GM21529 (cell line): Measurements from ENCODE around the gene ENOX2.
"Not testable (repeated sequence)": the region's sequence is repeated elsewhere in the genome, so short reads cannot be mapped to it uniquely, and the experiment has no call there.

Experiments used
- ATAC-seq: cut with Tn5 transposase; IDR thresholded peaks from one replicate; pipeline ENCODE4 v1.9.1; 2021; ENCODE audit not compliant: unreplicated experiment

The ENOX2 gene

DNA sequence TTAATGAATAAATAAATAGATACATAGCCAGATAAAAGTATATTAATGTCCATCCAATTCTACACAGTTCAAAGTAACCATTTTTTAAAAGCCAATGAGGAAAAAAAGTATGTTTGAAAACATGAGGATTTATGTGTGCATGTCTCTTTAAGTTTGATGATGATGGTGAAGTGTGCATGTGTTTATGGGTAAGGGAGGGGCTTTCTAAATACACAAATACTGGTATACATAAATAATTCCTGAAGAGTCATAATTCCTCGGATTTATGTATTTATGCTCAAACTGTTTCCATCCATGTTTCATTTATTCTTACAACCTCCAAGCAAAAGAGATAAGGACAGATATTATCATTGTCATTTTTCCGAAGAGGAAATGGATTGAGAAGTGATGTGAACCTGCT, 75.4 kb downstream of the ENOX2 start:
- ATAC-seq: no peak

DNA sequence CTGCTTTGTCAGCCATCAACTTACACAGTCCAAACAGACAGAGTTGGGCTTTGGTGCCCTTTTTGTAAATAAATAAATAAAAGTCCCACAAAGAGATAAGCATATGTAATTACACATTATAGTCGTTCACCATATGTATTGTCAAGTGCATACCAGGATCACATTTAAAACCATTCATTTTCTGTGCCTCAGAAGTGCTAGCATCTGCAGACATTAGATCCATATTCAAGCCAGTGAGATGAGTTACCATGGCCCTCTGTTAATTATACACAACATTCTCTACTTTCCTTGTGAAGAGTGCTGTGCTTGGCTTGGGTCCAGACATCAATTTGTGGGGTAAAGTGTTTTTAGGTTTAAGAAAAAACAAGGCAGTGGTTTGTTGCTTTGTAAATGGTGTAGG, 76.8 kb downstream of the ENOX2 start:
- no peak for ATAC-seq

DNA sequence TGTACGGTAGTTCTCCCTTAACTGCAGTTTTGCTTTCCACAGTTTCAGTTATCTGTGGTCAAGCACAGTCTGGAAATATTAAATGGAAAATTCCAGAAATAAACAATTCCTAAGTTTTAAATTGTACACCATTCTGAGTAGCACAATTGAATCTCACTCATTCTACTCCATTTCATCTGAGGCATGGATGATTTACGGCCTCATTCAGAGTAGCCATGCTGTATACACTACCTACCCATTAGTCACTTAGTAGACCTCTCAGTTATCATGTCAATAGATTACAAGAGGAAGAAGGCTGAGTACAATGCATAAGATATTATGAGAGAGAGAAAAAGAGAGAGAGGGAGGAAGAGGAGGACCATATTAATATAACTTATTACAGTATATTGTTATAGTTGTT, 77.5 kb downstream of the ENOX2 start:
- no peak for ATAC-seq

DNA sequence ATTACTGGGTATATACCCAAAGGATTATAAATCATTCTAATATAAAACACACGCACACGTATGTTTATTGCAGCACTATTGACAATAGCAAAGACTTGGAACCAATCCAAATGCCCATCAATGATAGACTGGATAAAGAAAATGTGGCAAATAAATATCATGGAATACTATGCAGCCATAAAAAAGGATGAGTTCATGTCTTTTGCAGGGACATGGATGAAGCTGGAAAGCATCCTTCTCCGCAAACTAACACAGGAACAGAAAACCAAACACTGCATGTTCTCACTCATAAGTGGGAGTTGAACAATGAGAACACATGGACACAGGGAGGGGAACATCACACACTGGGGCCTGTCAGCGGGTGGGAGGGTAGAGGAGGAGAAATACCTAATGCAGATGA, 83.6 kb downstream of the ENOX2 start:
- not testable (repeated sequence) for ATAC-seq

DNA sequence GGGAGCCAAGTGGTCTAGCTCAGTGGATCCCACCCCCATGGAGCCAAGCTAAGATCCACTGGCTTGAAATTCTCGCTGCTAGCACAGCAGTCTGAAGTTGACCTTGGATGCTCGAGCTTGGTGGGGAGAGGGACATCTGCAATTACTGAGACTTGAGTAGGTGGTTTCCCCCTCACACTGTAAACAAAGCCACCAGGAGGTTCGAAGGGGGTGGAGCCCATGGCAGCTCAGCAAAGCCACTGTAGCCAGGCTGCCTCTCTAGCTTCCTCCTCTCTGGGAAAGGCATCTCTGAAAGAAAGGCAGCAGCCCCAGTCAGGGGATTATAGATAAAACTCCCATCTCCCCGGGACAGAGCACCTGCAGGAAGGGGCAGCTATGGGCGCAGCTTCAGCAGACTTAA, 89.1 kb downstream of the ENOX2 start:
- not testable (repeated sequence) for ATAC-seq

DNA sequence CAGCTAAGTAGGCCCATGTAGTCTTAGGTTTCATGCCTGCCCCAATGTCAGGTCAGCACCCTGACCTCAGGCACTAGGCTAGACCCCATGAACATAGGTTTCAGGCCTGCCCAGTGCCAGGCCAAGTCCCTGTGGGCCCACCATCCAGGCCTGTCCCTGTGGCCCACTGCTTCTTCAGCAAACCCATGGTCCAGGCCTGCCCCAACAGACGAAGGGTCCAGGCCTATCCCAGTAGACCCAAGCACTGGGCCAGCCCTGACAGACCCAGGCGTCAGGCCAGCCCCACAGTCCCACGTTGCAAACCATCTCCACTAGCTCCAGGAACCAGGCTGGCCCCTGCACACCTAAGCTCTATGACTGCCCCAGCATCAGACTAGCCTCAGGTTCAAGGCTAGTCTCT, 92.4 kb downstream of the ENOX2 start:
- no peak for ATAC-seq

DNA sequence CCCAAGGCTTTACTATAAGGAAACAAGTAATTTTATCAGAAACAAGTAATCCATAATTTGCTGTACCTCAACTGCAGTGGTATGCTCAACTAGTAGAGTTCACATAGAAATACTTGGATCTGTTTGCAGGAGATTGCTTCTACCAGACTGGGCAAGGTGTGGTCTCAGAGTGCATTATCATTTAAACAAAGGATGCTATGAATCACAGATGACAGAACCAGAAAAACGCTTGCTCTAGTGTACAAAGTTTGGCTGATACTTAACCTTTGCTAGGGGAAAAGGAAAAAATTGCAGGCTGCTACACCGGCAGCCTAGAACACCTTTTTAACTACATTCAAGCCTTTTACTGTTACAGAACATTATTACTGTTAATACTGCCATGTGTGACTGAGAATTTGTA, 97.1 kb downstream of the ENOX2 start:
- no peak for ATAC-seq

DNA sequence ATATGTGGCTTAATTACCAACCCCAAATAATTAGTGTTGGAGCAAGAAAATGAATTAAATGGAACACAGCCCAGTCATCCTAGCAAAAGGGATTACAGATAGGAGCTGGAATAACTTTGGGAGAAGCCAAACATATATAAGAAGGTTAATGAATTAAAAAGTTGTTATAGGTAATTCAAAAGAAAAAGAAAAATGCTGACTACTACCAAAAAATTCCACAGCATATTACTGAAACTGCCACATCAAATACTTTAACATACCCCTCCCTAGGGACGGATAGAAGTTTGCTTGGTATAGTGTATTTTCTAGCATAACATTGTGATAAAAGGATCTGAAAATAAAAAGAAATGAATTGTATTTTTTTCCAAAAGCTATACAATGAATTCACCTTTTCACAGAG, 99.5 kb downstream of the ENOX2 start:
- no peak for ATAC-seq

DNA sequence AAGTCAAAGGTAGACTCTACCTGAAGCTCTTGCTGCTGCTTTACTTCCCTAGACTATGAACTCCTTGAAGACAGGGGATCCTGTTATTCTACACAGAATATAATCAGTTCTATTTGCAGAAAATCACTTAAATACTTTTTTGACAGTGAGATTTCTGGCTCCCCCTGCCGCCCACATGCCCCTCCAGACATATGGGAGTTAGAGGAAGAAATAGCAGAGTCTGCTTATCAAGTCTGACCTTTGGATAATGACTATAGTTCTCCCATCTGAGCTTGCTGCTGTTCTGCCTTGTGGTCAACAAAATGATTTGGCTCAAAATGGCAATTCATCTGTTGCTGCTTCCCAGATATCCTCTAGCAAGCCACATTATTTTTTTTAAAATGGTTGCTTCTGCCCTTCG, 101.1 kb downstream of the ENOX2 start:
- no peak for ATAC-seq

DNA sequence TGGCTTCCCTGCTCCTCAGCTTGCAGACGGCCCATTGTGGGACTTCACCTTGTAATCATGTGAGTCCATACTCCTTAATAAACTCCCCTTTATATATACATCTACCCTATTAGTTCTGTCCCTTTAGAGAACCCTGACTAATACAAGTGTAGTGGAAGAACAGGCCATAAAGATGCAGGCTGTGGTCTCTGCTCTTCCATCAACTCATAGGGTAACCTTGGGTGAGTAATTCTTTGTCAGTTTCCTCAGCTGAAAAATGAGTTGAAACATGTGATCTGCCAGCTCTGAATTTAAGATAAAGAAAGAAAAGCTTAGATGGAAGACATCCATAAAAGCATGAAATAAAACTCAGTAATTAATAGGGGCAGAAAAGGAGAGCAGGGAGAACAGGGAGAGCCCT, 103.6 kb downstream of the ENOX2 start:
- ATAC-seq: no peak

DNA sequence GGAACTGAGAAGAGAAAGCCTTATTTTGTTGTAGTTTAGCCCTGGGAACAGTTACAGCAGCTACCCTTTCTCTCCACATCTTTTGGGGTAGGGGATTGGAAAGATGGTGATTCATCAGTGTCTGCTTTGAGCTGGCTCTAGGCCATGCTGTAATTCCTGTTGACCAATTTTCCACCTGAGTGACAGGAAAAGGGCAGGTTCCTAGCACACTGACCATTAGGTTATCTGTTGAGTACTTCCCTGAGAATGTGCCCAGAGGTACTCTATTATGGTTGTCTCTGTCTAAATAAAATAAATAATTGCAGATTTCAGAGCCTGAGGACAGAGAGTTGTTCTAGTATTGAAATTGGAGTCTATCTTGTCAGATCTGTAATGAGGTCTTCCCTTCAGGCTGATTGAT, 109.0 kb downstream of the ENOX2 start:
- ATAC-seq: no peak

DNA sequence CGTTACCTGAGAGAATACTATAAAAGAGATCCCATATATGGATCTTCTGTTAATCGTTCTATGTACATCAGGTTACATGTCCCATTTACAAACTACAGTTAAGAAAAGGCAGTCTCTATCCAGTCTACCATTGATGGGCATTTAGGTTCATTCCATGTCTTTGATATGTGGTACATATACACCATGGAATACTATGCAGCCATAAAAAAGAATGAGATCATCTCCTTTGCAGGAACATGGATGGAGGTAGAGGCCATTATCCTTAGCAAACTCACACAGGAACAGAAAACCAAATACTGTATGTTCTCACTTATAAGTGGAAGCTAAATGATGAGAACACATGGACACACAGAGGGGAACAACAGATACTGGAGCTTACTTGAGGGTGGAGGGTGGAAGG, 111.1 kb downstream of the ENOX2 start:
- not testable (repeated sequence) for ATAC-seq

DNA sequence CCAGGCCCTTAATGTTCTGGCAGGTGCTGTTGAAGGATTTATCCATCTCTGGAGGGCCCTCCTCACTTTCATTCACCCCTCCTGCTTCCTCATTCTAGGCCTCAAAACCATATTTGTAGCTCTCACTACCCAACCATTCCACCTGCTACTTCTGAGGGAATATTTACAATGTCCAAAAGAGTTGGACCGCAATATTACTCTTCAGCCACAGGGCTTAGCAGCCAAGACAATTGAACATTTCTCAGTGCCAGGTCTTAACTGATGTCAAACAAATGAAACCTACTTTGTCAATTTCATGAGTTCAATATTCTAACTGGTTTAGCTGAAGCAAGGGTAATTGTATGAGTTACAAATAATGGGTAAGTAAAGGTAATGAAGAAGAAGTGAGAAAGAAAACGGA, 113.2 kb downstream of the ENOX2 start:
- no peak for ATAC-seq

DNA sequence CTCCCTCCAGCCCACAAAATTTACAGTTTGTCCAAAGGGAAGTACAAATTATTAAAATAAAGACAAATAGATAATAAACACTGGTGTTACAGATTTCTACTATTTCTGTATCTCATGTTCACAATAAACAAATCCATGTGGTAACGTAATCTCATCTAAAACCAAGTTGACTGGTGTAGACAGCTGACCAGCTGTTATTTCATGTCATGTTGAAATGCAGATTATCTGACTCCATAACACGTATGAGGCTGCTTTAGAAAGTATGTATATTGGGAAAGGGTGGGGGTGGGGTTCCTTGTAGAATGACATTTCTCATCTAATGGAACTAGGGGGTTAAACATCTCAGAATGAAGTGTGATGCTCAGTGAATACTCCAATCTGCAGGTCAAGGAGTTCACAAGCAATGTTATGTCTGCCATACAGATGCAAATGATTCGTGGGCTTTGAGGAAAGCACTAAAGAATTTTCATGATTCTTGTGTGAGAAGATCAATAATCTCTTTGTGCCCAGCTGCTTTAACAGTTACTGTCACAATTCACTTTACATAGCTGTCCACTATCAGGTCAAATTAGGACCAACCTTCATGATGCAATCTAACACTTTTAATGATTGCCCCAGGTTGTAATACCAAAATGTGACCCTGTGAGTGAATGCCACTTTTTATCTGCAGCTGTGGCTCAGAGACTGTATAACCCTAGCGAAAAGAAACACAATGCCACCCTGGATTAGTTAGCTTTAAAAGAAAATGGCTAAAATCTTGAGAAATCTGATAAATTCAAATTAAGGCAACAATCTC, 114.0 kb downstream of the ENOX2 start:
- ATAC-seq: no peak

DNA sequence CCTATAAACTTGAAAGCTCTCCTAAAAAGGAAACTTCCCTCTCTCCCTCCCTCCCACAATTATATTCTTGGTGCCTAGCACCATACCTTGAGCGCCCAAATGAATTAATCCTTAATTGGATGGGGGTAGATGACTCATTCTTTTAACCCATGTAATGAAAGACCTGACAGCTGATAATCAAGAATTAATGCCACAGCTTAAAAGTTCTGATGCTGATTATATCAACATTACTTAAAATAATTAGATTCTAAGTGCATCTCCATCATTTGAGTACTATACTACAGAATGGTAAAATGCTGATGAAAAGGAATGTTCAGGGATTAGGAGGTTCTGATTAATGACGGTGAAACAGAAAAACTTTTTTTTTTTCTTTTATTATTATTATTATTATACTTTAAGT, 117.0 kb downstream of the ENOX2 start:
- no peak for ATAC-seq

DNA sequence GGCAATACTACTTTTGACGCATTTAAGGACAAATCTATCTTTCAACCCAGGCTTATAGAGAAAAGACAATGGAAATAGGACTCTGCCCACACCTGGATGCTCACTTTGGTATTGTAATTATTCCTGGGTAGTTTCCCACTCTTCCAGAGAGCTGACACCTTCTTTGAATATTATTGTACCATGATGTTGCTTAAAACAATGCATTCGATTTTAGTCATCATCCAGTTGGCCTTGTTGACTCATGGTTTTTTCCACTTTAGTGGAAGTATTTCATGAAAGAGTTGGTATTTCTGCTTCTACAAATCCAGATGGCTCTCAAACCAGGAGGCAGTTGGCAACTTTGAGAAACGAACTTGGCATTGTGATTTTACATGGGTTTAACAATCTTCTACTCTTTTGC, 124.2 kb downstream of the ENOX2 start:
- ATAC-seq: no peak

DNA sequence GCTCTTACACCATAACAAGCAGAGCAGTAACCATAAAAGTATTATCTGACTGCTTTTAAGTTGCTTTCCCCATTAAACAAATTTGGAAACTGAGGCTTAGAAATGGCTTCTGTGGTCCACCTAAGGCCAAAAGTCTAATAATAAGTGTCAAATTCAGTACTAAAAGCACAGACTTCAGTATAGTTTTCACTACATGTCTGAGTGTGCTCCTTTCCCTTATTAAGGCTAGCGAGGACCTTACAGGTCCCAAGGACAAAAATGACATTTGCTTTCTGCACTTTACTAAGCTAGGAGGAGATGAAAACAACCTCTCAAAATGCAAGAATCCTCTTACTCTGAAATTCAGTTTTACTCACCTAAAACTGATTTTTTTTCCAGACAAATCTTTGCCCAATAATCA, 127.2 kb downstream of the ENOX2 start:
- peak; percentile 27 for ATAC-seq

DNA sequence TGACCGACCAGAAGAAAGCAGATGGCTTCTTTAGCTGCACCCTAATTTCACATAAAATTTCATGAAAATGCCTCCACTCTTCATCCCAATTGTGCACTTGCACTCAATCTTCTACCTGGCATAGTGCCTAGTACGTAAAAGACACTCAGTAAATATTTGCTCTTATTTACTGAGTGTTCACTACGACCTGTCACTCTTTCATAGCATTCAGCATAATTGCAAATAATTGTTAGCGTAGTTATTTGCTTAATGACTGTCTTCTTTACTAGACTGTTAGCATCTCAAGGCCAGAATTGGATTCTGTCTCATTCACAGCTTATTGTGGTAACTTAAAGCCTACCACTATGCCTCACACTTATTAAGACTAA, 130.2 kb downstream of the ENOX2 start:
- ATAC-seq: no peak

DNA sequence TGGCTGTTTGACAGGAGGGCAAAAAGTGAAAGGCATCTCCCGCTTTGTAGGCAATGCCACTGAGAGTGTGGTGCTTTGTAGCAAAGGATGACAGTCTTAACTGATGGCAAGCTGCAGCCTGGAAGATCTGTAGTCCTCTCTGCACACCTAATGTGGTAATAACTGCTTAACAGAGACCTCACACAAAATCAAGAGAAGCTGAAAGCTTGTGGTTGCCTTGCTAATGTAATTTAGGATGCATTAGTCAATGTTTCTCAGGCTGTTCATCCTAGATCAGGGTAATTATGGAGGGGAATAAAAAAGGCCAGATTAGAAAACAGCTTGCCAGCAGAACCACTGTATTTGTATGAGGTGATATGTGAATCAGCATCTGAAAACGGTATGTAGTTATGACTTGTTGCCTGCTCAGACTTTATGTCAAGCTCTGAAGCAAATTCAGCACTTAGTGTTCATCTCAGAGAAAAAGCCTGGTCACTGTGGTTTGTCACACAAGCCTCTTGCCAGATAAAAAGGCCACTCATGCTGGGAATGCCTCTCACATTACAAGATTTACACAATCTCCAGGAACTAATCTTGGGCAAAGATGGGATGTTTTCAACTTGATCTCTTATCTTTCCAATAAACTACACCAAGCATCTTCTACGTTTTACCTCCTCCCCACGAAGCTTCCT, 130.8 kb downstream of the ENOX2 start:
- no peak for ATAC-seq

DNA sequence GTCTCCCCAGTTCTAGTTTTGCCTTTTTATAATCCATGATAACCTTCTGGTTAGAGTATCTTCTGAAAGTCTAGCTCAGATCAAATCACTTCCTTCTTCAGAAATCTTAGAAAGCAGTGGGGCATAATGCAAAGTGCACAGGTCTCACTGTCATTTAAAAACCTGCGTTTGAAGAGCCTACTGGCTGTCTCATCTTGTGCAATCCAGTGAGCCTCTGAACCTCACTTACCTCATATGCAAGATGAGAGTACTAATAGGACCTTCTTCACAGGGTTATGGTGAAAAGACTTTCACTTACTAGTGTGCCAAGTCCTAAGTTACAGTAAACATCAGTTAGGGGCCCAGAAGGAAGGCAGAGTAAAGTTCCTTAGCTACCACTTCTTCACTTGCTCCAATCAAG, 131.4 kb downstream of the ENOX2 start:
- ATAC-seq: no peak

DNA sequence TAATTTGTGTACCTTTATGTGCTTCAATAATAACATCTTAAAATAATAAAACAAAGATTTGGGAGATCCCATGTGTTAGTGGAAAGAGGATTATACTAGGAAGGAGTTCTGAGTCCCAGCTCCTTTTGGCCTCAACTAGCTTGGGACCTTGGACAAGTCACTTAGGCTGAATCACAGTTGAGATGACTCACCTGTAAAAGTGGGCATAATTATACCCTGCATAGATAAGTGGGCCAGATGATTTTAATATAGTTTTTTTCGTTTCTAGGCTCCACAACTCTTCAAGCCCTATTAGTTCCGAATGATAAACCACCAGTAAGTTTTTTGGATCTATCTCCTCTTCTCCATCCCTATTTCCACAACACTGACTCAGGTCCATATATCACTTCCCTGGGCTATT, 131.8 kb downstream of the ENOX2 start:
- no peak for ATAC-seq

DNA sequence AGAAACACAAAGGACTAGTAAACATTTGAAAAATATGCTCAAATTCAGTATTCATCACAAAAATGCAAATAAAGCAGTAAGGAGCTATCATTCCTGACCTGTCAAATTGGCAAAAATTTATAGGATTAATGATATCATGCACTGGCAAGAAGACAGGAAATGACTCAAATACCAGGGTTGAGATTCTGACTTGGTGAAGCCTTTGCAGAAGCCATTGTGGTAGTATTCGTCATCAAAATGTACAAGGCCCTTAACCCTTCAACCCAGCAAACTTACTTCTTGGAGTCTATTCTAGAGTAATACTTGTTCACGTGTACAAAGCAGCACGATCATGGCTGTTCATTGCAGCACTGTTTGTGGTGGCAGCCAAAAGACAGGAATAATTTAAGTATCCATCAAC, 132.4 kb downstream of the ENOX2 start:
- no peak for ATAC-seq

DNA sequence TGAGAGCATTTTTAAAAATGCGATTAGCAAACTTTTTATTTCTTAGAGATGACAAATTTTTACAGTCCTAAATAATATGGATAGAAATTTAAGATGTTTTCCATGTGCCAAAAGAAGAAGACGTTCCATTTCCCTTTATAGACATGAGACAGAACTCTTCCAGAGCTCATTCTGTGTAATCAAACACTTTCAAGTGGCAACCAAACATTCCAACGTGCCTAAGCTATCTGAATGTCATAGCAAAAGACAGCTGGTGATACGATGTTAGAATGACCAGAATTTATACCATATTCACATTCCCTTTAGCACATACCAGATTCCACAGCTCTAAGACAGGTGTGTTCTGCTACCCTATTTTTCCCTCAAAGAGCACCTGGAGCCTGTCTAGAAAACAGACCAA, 133.2 kb downstream of the ENOX2 start:
- ATAC-seq: no peak
